Endometrial microvascular endothelial cells (primary cell): ENCODE measurements around the gene TBXAS1. TPM values are rescaled to one million over a fixed set of nuclear protein-coding genes. Genes with fewer than 3 reads are reported as not detected.

ENCODE experiments used
- in situ Hi-C: cut with HindIII; loops from 2 replicates; pipeline ENCODE4 v1.10.0; 2017; ENCODE audit warnings: low sequenced_read_pairs, low pct_unique_long_range_greater_than_20kb; ENCODE audit errors: inconsistent ontology term
- total RNA-seq: library from RNA; depleted of rRNA; stranded (reverse); fragments of >200 nt; gene quantifications from one replicate; pipeline ENCODE4 v1.2.3, GENCODE V29; 2015; ENCODE audit errors: inconsistent ontology term

Gene TBXAS1
- total RNA-seq, 1 donor from 2014 or later: 6.3 TPM

DNA sequence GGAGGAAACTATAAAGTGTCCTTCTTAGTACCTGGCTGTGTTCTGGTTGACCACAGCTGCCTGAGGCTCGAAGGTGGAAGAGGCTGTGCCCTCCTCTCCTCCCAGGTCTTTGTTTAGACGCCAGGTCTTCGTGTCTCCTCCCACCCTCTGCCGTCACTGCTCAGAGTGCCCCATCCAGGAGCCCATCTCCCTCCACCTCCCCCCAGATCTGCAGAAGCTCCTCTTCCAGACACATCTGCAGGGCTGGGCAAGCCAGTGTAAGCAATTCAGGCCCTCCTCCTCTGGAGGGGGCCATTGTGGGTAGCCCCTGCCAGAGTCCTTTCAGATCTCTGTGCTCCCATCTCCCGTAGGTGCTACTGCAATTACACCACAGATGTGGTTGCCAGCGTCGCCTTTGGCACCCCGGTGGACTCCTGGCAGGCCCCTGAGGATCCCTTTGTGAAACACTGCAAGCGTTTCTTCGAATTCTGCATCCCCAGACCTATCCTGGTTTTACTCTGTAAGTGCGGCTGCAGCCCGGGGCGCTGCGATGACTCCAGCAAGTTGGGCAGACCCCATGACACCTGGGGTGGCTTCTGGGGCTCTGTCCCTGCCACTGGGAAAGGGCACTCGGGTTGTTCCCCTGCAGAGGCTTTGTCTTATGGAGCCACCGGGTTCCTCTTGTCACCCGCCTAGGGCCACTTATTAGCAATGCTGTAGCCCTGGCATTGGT, 126.2 kb downstream of the TBXAS1 start:
- in situ Hi-C loops: loop anchor here (25.0 kb wide), 1 partner anchor 168 kb away; the partner anchor contains the start of gene HIPK2

GRCh38 chr7:139958599-139959284, 129.7 kb downstream of the TBXAS1 start:
- in situ Hi-C loops: loop anchor here (25.0 kb wide), 1 partner anchor 171 kb away; the partner anchor contains the start of gene HIPK2

DNA sequence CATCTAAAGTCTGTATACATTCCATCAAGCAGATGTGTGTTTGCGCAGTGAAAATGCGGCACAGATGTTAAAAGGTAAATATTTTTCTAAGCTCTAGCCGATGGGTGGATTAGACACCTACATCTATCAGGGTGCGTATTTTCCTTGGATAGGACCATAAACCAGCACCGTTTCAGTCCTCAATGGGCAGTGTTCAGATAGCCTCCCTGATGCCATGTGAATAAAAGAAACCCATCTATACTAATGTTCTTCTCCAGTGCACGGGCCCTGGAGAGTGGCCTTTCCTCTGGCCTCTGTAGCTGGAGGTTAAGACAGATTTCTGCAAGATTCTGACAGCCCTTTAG, 130.2 kb downstream of the TBXAS1 start:
- in situ Hi-C loops: loop anchor here (25.0 kb wide), 1 partner anchor 172 kb away; the partner anchor contains the start of gene HIPK2

DNA sequence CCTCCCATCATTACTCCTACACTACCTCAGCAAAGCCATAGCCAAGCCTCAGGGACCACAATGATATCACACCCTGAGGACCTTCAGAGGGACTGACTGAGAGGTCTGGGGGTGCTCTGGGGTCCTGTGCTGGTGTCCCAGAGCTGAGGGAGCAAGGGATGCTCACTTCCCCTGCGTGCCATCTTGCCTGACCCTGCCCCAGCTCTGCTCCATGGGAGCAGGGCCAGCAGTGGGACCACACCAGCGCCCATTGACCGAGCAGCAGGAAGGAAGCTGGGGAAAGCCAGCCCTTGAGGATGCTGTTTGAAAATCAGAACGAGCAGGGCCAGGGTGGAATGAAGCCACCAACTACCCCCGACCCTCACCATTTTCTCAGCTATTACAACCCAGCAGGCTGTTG, 130.7 kb downstream of the TBXAS1 start:
- in situ Hi-C loops: loop anchor here (25.0 kb wide), 1 partner anchor 172 kb away; the partner anchor contains the start of gene HIPK2

GRCh38 chr7:139960157-139960556, 131.1 kb downstream of the TBXAS1 start:
- in situ Hi-C loops: loop anchor here (25.0 kb wide), 1 partner anchor 173 kb away; the partner anchor contains the start of gene HIPK2

GRCh38 chr7:139965942-139966628, 137.0 kb downstream of the TBXAS1 start:
- in situ Hi-C loops: loop anchor here (25.0 kb wide), 1 partner anchor 179 kb away; the partner anchor contains the start of gene HIPK2

GRCh38 chr7:139966949-139967348, 137.9 kb downstream of the TBXAS1 start:
- in situ Hi-C loops: loop anchor here (25.0 kb wide), 1 partner anchor 180 kb away; the partner anchor contains the start of gene HIPK2

GRCh38 chr7:139968931-139969330, 139.9 kb downstream of the TBXAS1 start:
- in situ Hi-C loops: loop anchor here (25.0 kb wide), 1 partner anchor 182 kb away; the partner anchor contains the start of gene HIPK2

GRCh38 chr7:139972029-139972428, 143.0 kb downstream of the TBXAS1 start:
- in situ Hi-C loops: loop anchor here (25.0 kb wide), 1 partner anchor 185 kb away; the partner anchor contains the start of gene HIPK2

- in situ Hi-C loops: loop anchor here (25.0 kb wide), 1 partner anchor 186 kb away; the partner anchor contains the start of gene HIPK2
Observed at GRCh38 chr7:139973101-139974050, 144.3 kb downstream of the TBXAS1 start.

DNA sequence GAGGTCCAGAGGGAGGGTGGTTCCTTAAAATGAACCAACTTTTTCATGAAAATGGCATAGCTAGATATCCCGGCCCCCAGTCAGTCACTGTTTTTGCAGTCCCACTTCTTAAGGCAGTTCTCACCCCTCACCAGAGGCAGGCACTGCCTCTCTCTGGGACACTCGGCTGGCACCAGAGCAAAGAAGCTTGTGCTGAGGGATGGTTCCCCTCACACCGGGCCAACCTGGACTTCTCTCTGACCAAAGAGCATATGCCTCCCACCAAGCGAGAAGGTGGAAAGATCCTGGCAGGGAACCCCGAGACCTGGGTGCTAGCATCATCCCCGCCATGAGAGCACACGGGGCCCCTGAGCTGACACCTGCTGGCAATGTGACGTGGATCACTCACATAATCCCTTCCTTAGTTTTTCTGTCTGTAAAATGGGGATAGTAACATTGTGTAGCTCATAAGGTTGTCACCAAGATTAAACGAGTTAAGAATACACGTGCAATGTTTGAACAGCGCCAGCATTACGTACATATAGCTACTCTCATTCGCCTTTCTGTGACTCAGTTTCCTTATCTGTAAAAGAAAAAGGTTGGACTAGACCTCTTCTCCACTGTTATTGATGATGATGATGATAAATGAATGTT, 145.2 kb downstream of the TBXAS1 start:
- in situ Hi-C loops: loop anchor here (25.0 kb wide), 1 partner anchor 187 kb away; the partner anchor contains the start of gene HIPK2

- in situ Hi-C loops: no loop called here
Observed at GRCh38 chr7:139976055-139976837, 147.2 kb downstream of the TBXAS1 start.

- in situ Hi-C loops: no loop called here
Observed at GRCh38 chr7:139976838-139977656, 148.0 kb downstream of the TBXAS1 start.

- in situ Hi-C loops: no loop called here
Observed at GRCh38 chr7:139981511-139981895, 152.4 kb downstream of the TBXAS1 start.

DNA sequence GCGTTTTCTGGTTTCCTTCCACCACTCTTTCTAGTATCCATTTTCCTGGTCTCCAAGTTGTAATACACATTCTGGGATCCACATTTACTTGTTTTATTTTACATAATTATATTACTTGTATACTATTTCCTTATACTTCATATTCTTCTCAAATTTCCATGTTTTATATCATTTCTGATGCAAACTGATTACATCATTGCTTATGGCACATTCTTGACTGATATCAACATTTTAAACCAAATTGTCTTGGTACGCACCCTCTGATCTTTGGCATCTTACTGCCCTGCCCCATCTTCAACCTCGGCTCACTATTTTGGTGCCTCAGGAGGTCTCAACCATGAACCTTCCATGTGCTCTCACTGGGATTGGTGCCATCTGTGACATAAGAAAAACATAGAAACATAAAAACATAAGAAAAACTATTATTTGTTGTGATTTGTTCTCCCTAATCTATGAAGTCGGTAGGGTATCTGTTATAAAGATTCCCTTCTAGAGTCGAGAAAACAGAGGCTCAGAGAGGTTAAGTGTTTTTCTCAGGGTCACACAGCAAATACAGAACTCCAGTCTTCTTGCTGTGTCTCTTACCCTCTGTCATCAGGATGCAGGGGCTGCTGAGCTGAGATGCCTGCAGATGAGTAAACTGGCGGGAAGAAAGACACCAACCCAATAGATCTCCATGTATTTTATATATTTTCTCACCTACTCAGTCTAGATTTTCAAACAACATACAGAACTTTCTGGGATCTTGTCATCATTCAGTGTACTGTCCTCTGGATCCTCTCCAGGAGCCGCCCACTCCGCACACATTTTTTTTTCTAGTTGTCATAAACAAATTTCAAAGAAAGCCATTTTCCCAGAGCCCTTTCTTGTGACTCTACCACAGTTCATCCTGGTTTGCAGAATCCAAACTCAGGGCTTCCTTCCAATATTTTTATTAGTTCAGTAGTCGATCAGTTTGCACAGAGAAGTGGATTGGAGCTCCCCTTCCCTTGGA, 154.2 kb downstream of the TBXAS1 start:
- in situ Hi-C loops: no loop called here
